ENCODE data around the gene OR10A5.
"Not testable (repeated sequence)": the region's sequence is repeated elsewhere in the genome, so short reads cannot be mapped to it uniquely, and the experiment has no call there.

OR10A5 gene

GRCh38 chr11:6871278-6871677 lies 25.8 kb downstream of the OR10A5 start:
- DNase-seq (ENCODE audit: insufficient read length, low spot score) (no peak), FAIRE-seq (no peak)
- no peak for TF ChIP-seq CTCF (IDR thresholded peaks at IDR 0.05; ENCODE audit: insufficient read depth, missing control alignments)

- FAIRE-seq, result no peak
- DNase-seq (ENCODE audit: insufficient read length, low spot score), result no peak
- TF ChIP-seq CTCF (IDR thresholded peaks at IDR 0.05; ENCODE audit: insufficient read depth, missing control alignments), result no peak
These were observed 30.3 kb downstream of the OR10A5 start for GRCh38 chr11:6875761-6876160.

GRCh38 chr11:6876325-6876724 lies 30.8 kb downstream of the OR10A5 start, which contains the start of gene OR10A4:
Gene OR10A4, plus strand, starts transcription at chr11:6876625. Its CDS starts 23 bp downstream, at chr11:6876648.
- no peak for DNase-seq (ENCODE audit: insufficient read length, low spot score)
- FAIRE-seq, result no peak
- TF ChIP-seq CTCF (IDR thresholded peaks at IDR 0.05; ENCODE audit: insufficient read depth, missing control alignments), result no peak

- no peak for DNase-seq (ENCODE audit: insufficient read length, low spot score)
- no peak for TF ChIP-seq CTCF (IDR thresholded peaks at IDR 0.05; ENCODE audit: insufficient read depth, missing control alignments)
- FAIRE-seq, result no peak
These were observed 31.4 kb downstream of the OR10A5 start for GRCh38 chr11:6876914-6877313.

- no peak for FAIRE-seq
- TF ChIP-seq CTCF (IDR thresholded peaks at IDR 0.05; ENCODE audit: insufficient read depth, missing control alignments), result no peak
- DNase-seq (ENCODE audit: insufficient read length, low spot score), result no peak
These were observed 37.3 kb downstream of the OR10A5 start for GRCh38 chr11:6882751-6883150.

GRCh38 chr11:6887711-6888110 lies 42.2 kb downstream of the OR10A5 start:
- FAIRE-seq; DNase-seq (ENCODE audit: insufficient read length, low spot score): not testable (repeated sequence)

- TF ChIP-seq CTCF (IDR thresholded peaks at IDR 0.05; ENCODE audit: insufficient read depth, missing control alignments), result no peak
- no peak for FAIRE-seq
- DNase-seq (ENCODE audit: insufficient read length, low spot score), result no peak
These were observed 43.3 kb downstream of the OR10A5 start for GRCh38 chr11:6888830-6889229.

- FAIRE-seq (no peak), DNase-seq (ENCODE audit: insufficient read length, low spot score) (no peak)
- TF ChIP-seq CTCF (IDR thresholded peaks at IDR 0.05; ENCODE audit: insufficient read depth, missing control alignments), result no peak
These were observed 44.4 kb downstream of the OR10A5 start for GRCh38 chr11:6889835-6890234.

Data from D721Med (cell line).